Measurements from ENCODE around the gene CDC45.

- TF ChIP-seq CTCF (IDR thresholded peaks at IDR 0.05): no peak
- TF ChIP-seq POLR2A (IDR thresholded peaks at IDR 0.05): no peak
Measured at GRCh38 chr22:19518635-19519034, 38.9 kb downstream of the CDC45 start.

Data from testis (tissue), 2 donors.